ENCODE measurements around the gene ZNF773.
"Not testable (repeated sequence)": the region's sequence is repeated elsewhere in the genome, so short reads cannot be mapped to it uniquely, and the experiment has no call there.

The ZNF773 gene

DNA sequence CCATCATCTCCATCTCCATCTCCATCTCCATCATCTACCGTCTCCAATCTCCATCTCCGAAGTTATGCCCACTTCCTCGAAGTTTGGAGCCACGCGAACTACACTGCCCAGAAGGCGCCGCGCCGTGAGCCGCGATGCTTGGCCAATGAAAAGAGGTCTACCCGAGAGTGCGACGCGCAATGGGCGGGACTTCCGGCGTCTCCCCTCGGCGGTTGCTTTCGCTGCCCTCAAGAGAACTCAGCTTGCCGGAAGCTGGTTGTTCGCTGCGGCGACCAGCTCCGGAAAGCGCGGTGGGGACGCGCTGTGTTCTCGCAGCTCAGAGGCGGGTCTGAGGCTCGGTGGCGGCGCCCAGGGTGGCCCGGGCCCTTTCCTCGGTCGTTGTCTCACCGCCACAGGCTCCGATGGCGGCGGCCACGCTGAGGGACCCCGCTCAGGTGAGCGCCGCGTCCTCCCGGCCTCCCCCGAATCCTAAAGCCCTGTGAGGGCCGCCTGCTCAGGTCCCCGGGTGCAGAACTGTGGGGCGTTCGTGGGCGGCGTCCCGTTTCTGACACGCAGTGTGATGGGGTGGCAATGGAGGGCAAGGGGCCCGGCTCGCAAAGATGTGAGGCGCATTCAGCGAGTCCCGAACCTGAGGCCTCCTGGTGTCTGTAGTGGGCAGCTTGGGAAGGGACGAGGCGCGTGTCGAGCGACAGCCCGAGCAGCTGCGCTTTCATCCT, at the start of gene ZNF773:
ZNF773 (plus strand) TSS at position 259 of the 716 bp plus-strand sequence; CDS start at position 402, 143 bp downstream.
- DNase-seq (ENCODE audit: low read depth in 2 of 2, low spot score in 1 of 2), result peak; percentile 92 to 93

DNA sequence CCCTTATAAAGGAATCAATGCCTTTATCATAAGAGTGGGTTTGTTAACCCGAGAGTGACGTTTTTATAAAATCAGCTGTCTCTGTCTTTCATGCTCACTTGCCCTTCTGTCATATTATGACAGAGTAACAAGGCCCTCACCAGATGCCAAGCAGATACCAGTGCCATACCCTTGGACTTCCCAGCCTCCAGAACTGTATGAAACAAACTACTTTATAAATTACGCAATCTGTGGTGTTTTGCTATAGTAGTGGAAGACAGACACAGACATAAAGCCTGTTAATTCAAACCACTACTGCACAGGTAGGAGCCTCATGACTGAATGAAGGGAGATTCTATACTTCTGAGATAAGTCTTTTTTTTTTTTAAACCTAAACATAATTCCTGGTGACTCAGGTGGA, 47.4 kb upstream of the ZNF773 start:
- no peak for DNase-seq (ENCODE audit: low read depth in 2 of 2, low spot score in 1 of 2)

- DNase-seq (ENCODE audit: low read depth in 2 of 2, low spot score in 1 of 2), result no peak
Observed at GRCh38 chr19:57465680-57466381, 33.9 kb upstream of the ZNF773 start.

- no peak for DNase-seq (ENCODE audit: low read depth in 2 of 2, low spot score in 1 of 2)
Observed at GRCh38 chr19:57466489-57466888, 33.2 kb upstream of the ZNF773 start.

- DNase-seq (ENCODE audit: low read depth in 2 of 2, low spot score in 1 of 2), result no peak
Observed at GRCh38 chr19:57473646-57474045, 26.1 kb upstream of the ZNF773 start.

DNA sequence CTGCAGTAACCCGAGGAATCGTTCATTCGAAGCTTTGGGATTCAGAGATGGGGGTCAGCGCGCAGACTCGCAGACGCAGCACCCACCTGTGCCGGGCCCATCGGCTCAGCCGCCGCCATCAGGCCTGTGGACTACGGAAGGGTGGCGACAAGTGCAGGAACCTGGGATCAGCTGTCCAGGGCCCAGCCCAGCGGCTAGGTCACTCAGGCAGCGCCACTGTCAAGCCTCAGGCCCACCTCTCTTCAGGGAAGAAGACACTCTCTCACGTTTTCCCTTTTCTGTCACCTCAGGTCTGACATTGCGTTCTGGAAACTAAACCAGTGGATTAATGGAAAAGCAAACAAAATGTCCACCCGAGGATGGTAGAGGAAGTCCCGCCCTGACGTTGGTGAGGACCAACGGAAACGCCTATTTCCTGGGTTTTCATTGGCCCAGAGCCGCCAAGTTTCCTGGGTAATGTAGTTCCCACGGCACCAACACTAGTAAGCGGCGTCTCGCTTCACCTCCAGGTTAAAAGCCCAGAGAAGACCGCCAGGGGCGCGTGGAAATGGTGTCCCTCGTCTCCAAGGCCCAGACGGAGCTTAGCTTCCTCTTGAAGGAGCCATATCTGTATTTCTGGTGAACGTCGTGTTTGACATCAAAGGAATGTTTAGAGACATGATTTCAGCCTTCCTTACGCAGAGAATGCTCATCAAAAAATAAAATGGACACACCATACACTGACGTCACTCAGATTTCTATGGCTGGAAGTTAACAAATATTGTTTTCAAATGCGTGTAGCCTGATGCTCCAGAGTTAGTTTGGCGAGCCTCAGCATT, 22.3 kb upstream of the ZNF773 start, which contains the start of gene ZNF772:
ZNF772 (minus strand) TSS at position 376 of the 818 bp plus-strand sequence; CDS start at position 119, 257 bp downstream.
- peak; percentile 72 to 79 for DNase-seq (ENCODE audit: low read depth in 2 of 2, low spot score in 1 of 2)

DNA sequence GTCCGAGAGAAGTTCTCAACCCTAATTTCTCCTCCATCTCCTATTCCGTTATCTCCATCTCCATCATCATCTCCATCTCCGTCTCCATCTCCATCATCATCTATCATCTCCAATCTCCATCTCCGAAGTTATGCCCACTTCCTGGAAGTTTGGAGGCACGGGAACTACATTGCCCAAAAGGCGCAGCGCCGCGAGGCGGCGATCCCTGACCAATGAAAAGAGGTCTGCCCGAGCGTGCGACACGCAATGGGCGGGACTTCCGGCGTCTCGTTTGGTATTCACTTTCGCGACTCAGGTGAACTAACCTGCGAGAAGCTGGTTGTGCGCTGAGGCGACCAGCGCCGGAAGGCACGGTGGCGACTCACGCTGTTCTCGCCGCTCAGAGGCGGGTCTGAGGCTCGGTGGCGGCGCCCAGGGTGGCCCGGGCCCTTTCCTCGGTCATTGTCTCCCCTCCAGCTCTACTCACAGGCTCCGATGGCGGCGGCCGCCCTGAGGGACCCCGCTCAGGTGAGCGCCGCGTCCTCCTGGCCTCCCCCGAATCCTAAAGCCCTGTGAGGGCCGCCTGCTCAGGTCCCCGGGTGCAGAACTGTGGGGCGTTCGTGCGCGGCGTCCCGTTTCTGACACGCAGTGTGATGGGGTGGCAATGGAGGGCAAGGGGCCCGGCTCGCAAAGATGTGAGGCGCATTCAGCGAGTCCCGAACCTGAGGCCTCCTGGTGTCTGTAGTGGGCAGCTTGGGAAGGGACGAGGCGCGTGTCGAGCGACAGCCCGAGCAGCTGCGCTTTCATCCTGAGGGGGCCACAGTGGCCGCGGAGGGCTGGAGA, 12.1 kb upstream of the ZNF773 start, which contains the start of gene ZNF419:
ZNF419 (plus strand) TSS at position 274 of the 822 bp plus-strand sequence; CDS start at position 475, 201 bp downstream.
- DNase-seq (ENCODE audit: low read depth in 2 of 2, low spot score in 1 of 2), result peak; percentile 88 to 89

GRCh38 chr19:57488299-57488644, 11.5 kb upstream of the ZNF773 start:
- DNase-seq (ENCODE audit: low read depth in 2 of 2, low spot score in 1 of 2), result not testable (repeated sequence)

DNA sequence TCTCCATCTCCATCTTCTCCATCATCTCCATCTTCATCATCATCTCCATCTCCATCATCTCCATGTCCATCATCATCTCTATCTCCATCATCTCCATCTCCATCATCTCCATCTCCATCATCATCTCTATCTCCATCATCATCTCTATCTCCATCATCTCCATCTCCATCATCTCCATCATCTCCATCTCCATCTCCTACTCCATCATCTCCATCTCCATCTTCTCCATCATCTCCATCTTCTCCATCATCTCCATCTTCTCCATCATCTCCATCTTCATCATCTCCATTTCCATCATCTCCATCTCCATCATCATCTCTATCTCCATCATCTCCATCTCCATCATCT, 432 bp upstream of the ZNF773 start:
- not testable (repeated sequence) for DNase-seq (ENCODE audit: low read depth in 2 of 2, low spot score in 1 of 2)

GRCh38 chr19:57500400-57500799, 662 bp downstream of the ZNF773 start:
- DNase-seq (ENCODE audit: low read depth in 2 of 2, low spot score in 1 of 2), result not testable (repeated sequence)

- DNase-seq (ENCODE audit: low read depth in 2 of 2, low spot score in 1 of 2), result no peak
Observed at GRCh38 chr19:57506163-57506562, 6.4 kb downstream of the ZNF773 start.

DNA sequence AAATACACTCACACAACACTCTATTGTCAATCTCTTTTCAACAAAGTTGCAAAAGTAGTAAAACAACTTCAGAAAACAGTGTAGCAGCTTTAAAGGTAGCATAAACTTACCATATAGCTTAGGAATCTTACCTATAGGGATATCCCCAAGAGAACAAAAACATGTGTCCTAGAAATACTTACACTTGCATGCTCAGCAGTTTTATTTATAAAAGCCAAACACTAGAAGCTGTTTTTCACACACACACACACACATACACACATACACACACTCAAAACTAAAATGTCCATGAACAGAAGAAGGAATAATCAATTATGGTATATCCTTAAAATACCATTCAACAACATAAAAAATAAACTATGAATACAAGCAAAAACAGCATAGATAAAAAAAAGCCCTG, 11.7 kb downstream of the ZNF773 start:
- no peak for DNase-seq (ENCODE audit: low read depth in 2 of 2, low spot score in 1 of 2)

DNA sequence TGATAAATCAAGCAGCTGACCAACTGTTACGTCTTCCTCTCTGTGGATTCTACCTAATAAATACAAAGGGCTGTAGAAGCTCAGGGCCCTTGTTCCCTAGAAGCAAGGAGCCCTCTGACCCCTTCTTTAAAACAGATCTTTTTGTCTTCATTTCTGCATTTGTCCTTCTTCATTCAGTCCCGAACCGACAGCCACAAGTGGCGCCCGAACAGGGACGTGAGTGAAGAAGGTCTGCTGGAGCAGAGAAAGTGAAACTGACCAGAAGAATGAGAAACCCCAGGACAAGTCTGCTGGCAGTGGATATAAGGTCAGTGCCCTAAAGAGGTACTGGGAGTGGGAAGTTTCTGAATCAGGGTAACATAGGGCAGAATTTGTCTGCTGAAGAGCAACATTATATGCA, 13.1 kb downstream of the ZNF773 start:
- DNase-seq (ENCODE audit: low read depth in 2 of 2, low spot score in 1 of 2), result no peak

DNA sequence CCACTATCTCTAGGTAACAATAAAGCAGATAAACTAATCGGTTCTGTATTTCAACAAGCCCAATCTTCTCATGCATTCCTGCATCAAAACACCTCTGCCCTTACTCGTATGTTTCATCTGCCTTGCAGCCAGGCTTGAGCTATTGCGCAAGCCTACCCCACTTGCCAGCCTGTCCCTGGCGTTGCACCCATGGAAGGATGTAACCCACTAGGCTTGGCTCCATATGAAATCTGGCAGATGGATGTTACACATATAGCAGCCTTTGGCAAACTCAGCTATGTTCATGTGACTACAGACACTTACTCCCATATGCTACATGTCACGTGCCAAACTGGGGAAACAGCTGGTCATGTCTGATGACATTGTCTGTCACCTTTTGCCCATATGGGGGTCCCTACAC, 15.5 kb downstream of the ZNF773 start:
- DNase-seq (ENCODE audit: low read depth in 2 of 2, low spot score in 1 of 2), result no peak

DNA sequence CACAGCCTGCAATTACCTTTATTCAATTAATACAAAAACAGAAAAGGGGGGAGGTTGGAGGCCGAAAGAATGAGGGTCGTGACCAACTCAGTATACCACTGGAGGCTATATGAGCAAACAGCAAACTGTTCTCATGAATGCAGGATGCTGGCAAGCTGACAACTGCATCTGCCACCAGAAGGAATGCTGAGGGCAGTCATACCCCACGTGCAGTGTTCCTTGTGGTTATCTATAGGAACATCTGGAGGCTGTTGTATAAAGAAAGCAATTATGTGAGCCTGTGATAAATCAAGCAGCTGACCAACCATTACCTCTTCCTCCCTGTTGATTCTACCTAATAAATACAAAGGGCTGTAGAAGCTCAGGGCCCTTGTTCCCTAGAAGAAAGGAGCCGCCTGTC, 18.3 kb downstream of the ZNF773 start:
- DNase-seq (ENCODE audit: low read depth in 2 of 2, low spot score in 1 of 2), result not testable (repeated sequence)

GRCh38 chr19:57527136-57527881, 27.6 kb downstream of the ZNF773 start, which contains the start of gene ZNF549:
TSS of gene ZNF549 (plus strand) at chr19:57527356. CDS start at chr19:57527574, 218 bp downstream.
- peak; percentile 67 to 76 for DNase-seq (ENCODE audit: low read depth in 2 of 2, low spot score in 1 of 2)

GRCh38 chr19:57537953-57538547, 38.3 kb downstream of the ZNF773 start:
- DNase-seq (ENCODE audit: low read depth in 2 of 2, low spot score in 1 of 2), result no peak

GRCh38 chr19:57546513-57546912, 46.8 kb downstream of the ZNF773 start:
- DNase-seq (ENCODE audit: low read depth in 2 of 2, low spot score in 1 of 2), result no peak

- no peak for DNase-seq (ENCODE audit: low read depth in 2 of 2, low spot score in 1 of 2)
Observed at GRCh38 chr19:57552432-57552831, 52.7 kb downstream of the ZNF773 start.

DNA sequence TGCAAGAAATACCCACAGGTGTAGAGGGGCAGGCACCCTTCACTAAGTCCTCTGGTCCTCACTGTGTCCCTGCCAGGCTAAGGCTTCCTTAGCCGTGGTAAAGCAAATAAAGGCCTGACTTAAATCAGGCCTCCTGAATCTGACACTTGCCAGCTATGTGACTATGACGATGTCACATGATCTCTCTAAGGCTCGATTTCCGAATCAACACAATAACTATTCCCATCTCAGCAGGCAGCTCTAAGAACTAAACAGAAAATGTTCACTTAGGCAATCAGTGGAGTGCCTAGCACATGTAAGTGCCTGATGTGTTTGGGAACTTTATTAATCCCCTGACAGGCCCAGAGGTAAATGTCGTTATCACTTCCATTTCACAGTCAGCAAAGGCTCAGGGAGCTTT, 57.9 kb downstream of the ZNF773 start:
- DNase-seq (ENCODE audit: low read depth in 2 of 2, low spot score in 1 of 2), result no peak
